ENCODE measurements around the gene MAP3K3.

Gene MAP3K3

GRCh38 chr17:63640038-63640437, 17.8 kb downstream of the MAP3K3 start:
- H3K4me3 ChIP-seq (IDR thresholded peaks at IDR 0.05; ENCODE audit: insufficient read depth, low read depth, low read length) = no peak overlapping the region
- no peaks in the 10 kb centered on the region for H3K27me3 ChIP-seq (ENCODE audit: insufficient read depth, low read depth)
- H4K20me1 ChIP-seq (ENCODE audit: insufficient read depth) = no peaks in the 10 kb centered on the region
- no peak overlapping the region for H3K9ac ChIP-seq
- H2AFZ ChIP-seq (ENCODE audit: low read depth) = no peak overlapping the region
- TF ChIP-seq CTCF (conservative IDR thresholded peaks at IDR 0.05; ENCODE audit: low read depth, low read length) = no peak
- no peaks in the 10 kb centered on the region for H3K79me2 ChIP-seq (ENCODE audit: insufficient read depth, low read depth)
- H3K4me2 ChIP-seq = no peak overlapping the region
- H3K4me1 ChIP-seq (ENCODE audit: low read depth, poor library complexity, severe bottlenecking) = peaks cover 5% of the 10 kb centered on the region
- no peaks in the 10 kb centered on the region for H3K36me3 ChIP-seq (ENCODE audit: insufficient read depth)
- no peak overlapping the region for H3K27ac ChIP-seq

- H3K27ac ChIP-seq = no peak overlapping the region
- no peaks in the 10 kb centered on the region for H4K20me1 ChIP-seq (ENCODE audit: insufficient read depth)
- no peak for TF ChIP-seq CTCF (conservative IDR thresholded peaks at IDR 0.05; ENCODE audit: low read depth, low read length)
- H3K4me1 ChIP-seq (ENCODE audit: low read depth, poor library complexity, severe bottlenecking) = peaks cover 23% of the 10 kb centered on the region
- no peaks in the 10 kb centered on the region for H3K79me2 ChIP-seq (ENCODE audit: insufficient read depth, low read depth)
- H3K4me2 ChIP-seq = no peak overlapping the region
- H3K36me3 ChIP-seq (ENCODE audit: insufficient read depth) = no peaks in the 10 kb centered on the region
- no peak overlapping the region for H2AFZ ChIP-seq (ENCODE audit: low read depth)
- H3K4me3 ChIP-seq (IDR thresholded peaks at IDR 0.05; ENCODE audit: insufficient read depth, low read depth, low read length) = no peak overlapping the region
- no peaks in the 10 kb centered on the region for H3K27me3 ChIP-seq (ENCODE audit: insufficient read depth, low read depth)
- no peak overlapping the region for H3K9ac ChIP-seq
Measured at GRCh38 chr17:63641692-63642448, 19.7 kb downstream of the MAP3K3 start.

- H3K4me2 ChIP-seq = no peak overlapping the region
- H3K4me3 ChIP-seq (IDR thresholded peaks at IDR 0.05; ENCODE audit: insufficient read depth, low read depth, low read length) = no peak overlapping the region
- H3K36me3 ChIP-seq (ENCODE audit: insufficient read depth) = no peaks in the 10 kb centered on the region
- no peak for TF ChIP-seq CTCF (conservative IDR thresholded peaks at IDR 0.05; ENCODE audit: low read depth, low read length)
- no peak overlapping the region for H3K9ac ChIP-seq
- H3K27me3 ChIP-seq (ENCODE audit: insufficient read depth, low read depth) = no peaks in the 10 kb centered on the region
- H4K20me1 ChIP-seq (ENCODE audit: insufficient read depth) = no peaks in the 10 kb centered on the region
- peaks cover 36% of the 10 kb centered on the region for H3K4me1 ChIP-seq (ENCODE audit: low read depth, poor library complexity, severe bottlenecking)
- no peaks in the 10 kb centered on the region for H3K79me2 ChIP-seq (ENCODE audit: insufficient read depth, low read depth)
- H3K27ac ChIP-seq = no peak overlapping the region
- no peak overlapping the region for H2AFZ ChIP-seq (ENCODE audit: low read depth)
Measured at GRCh38 chr17:63644846-63645245, 22.6 kb downstream of the MAP3K3 start.

- TF ChIP-seq CTCF (conservative IDR thresholded peaks at IDR 0.05; ENCODE audit: low read depth, low read length) = no peak
- Histone ChIP-seq H3K4me1 (ENCODE audit: low read depth, poor library complexity, severe bottlenecking) (peaks cover 36% of the 10 kb centered on the region), H3K4me2 (peak overlapping the region; percentile 70; the same call in 1 of the 2 replicates)
Measured at GRCh38 chr17:63645775-63646487, 23.7 kb downstream of the MAP3K3 start.

More at GRCh38 chr17:63645775-63646487, 23.7 kb downstream of the MAP3K3 start:
- H2AFZ ChIP-seq (ENCODE audit: low read depth) = no peak overlapping the region
- no peaks in the 10 kb centered on the region for H3K36me3 ChIP-seq (ENCODE audit: insufficient read depth)
- H4K20me1 ChIP-seq (ENCODE audit: insufficient read depth) = no peaks in the 10 kb centered on the region
- H3K79me2 ChIP-seq (ENCODE audit: insufficient read depth, low read depth) = no peaks in the 10 kb centered on the region
- H3K9ac ChIP-seq = no peak overlapping the region
- H3K27me3 ChIP-seq (ENCODE audit: insufficient read depth, low read depth) = no peaks in the 10 kb centered on the region
- no peak overlapping the region for H3K4me3 ChIP-seq (IDR thresholded peaks at IDR 0.05; ENCODE audit: insufficient read depth, low read depth, low read length)
- no peak overlapping the region for H3K27ac ChIP-seq

All from KMS-11 (cell line).